H1 (cell line): Measurements from ENCODE around the gene GSX1.

ENCODE experiments used
- CTCF ChIP-seq, 3 experiments: IDR thresholded peaks; 1 replicate in 2 of 3; 2 replicates in 1 of 3; pipeline versions ENCODE4 v1.5.1 to v1.6.1; 2011; ENCODE audit warnings: low read length in 3 of 3, mild to moderate bottlenecking in 3 of 3, inconsistent platforms in 2 of 3, low read depth in 1 of 3, moderate library complexity in 1 of 3; ENCODE audit not compliant: insufficient read depth in 1 of 3; ENCODE audit errors: control extremely low read depth in 1 of 3
- EP300 ChIP-seq, 2 experiments: IDR thresholded peaks; 1 replicate in 1 of 2; 2 replicates in 1 of 2; pipeline ENCODE4 v1.6.1; 2011 to 2012; ENCODE audit warnings: low read depth in 2 of 2, low read length in 2 of 2, mild to moderate bottlenecking in 2 of 2, borderline replicate concordance in 1 of 2, inconsistent platforms in 1 of 2, moderate library complexity in 1 of 2
- GABPA ChIP-seq: IDR thresholded peaks from 2 replicates; pipeline ENCODE4 v1.6.1; 2011; ENCODE audit warnings: mild to moderate bottlenecking, low read length, moderate library complexity, borderline replicate concordance; ENCODE audit not compliant: insufficient read depth
- JUND ChIP-seq: IDR thresholded peaks from 2 replicates; pipeline ENCODE4 v1.6.1; 2011; ENCODE audit warnings: mild to moderate bottlenecking, improper control_type of control experiment, low read length
- POLR2AphosphoS5 ChIP-seq: IDR thresholded peaks from 2 replicates; pipeline ENCODE4 v1.6.1; 2011; ENCODE audit warnings: low read depth, low read length
- SIN3A ChIP-seq, 2 experiments: IDR thresholded peaks in 1 of 2; conservative IDR thresholded peaks in 1 of 2; 2 replicates each; pipeline ENCODE4 v1.6.1; 2011 to 2012; ENCODE audit warnings: low read length in 2 of 2, improper control_type of control experiment in 1 of 2, low read depth in 1 of 2, mild to moderate bottlenecking in 1 of 2
- ZNF274 ChIP-seq: IDR thresholded peaks from 2 replicates; pipeline ENCODE4 v1.7.0; 2012; ENCODE audit warnings: low read length, borderline replicate concordance; ENCODE audit errors: extremely low read depth

GRCh38 chr13:27774651-27775050 lies 17.6 kb upstream of the GSX1 start:
- no peak for TF ChIP-seq CTCF (IDR thresholded peaks at IDR 0.05; ENCODE audit: control extremely low read depth in 1 of 3, insufficient read depth in 1 of 3, low read depth in 1 of 3, low read length in 3 of 3)
- no peak for TF ChIP-seq ZNF274
- TF ChIP-seq GABPA, result no peak
- no peak for TF ChIP-seq SIN3A (conservative IDR thresholded peaks at IDR 0.05 in 1 of 2, IDR thresholded peaks at IDR 0.05 in 1 of 2; ENCODE audit: low read depth in 1 of 2, low read length in 2 of 2)
- no peak for TF ChIP-seq JUND
- TF ChIP-seq POLR2AphosphoS5, result no peak
- no peak for TF ChIP-seq EP300 (IDR thresholded peaks at IDR 0.05; ENCODE audit: borderline replicate concordance in 1 of 2, low read depth in 2 of 2, low read length in 2 of 2)
